ENCODE results near the gene HBB. TPM values are rescaled to one million over a fixed set of nuclear protein-coding genes. Genes with fewer than 3 reads are reported as not detected.

Gene HBB
- total RNA-seq, 1 experiment from 2014 or later: not detected

- no peak overlapping the region for H3T11ph ChIP-seq (ENCODE audit: low read length)
- H3K4ac ChIP-seq (ENCODE audit: low read depth, low read length): no peak overlapping the region
- no peaks in the 10 kb centered on the region for H3K79me2 ChIP-seq (ENCODE audit: insufficient read depth, low read length)
- H3K27me3 ChIP-seq (ENCODE audit: insufficient read depth, low read length): no peaks in the 10 kb centered on the region
- no peak overlapping the region for H2BK120ac ChIP-seq (ENCODE audit: low read depth, low read length, poor library complexity, severe bottlenecking)
- H2BK12ac ChIP-seq (ENCODE audit: insufficient read length, low read depth, low read length): no peak overlapping the region
- H4K91ac ChIP-seq (ENCODE audit: insufficient read length, low read depth, low read length): no peak overlapping the region
- H2BK5ac ChIP-seq (ENCODE audit: insufficient read length, low read length): no peak overlapping the region
- H4K20me1 ChIP-seq (ENCODE audit: control insufficient read depth, insufficient read depth, insufficient read length): no peaks in the 10 kb centered on the region
- H3K27me3 Mint-ChIP-seq (ENCODE audit: low read depth): peaks cover 6% of the 10 kb centered on the region
- H3K18ac ChIP-seq (ENCODE audit: insufficient read length, low read depth, low read length): no peak overlapping the region
- no peaks in the 10 kb centered on the region for H3K9me3 ChIP-seq (ENCODE audit: control insufficient read depth, low read depth, low read length)
- no peak overlapping the region for H3K14ac ChIP-seq (ENCODE audit: insufficient read depth, low read length)
- H2AFZ ChIP-seq (ENCODE audit: low read length): no peak overlapping the region
- no peak overlapping the region for H4K8ac ChIP-seq (replicated peaks; ENCODE audit: insufficient read length, low read depth, low read length)
- no peak overlapping the region for H3K27ac Mint-ChIP-seq
- H3K79me1 ChIP-seq (ENCODE audit: insufficient read depth, low read depth, low read length, poor library complexity, severe bottlenecking): no peaks in the 10 kb centered on the region
- no peak overlapping the region for H4K5ac ChIP-seq (ENCODE audit: insufficient read length, low read depth, low read length)
- H3K9ac ChIP-seq (ENCODE audit: extremely low read depth, insufficient read length, low read length): no peak overlapping the region
- H3K4me1 ChIP-seq (ENCODE audit: insufficient read depth, low read length): no peaks in the 10 kb centered on the region
- no peak overlapping the region for H3K56ac ChIP-seq (ENCODE audit: insufficient read length, low read depth, low read length)
- TF ChIP-seq, protein P1, sequence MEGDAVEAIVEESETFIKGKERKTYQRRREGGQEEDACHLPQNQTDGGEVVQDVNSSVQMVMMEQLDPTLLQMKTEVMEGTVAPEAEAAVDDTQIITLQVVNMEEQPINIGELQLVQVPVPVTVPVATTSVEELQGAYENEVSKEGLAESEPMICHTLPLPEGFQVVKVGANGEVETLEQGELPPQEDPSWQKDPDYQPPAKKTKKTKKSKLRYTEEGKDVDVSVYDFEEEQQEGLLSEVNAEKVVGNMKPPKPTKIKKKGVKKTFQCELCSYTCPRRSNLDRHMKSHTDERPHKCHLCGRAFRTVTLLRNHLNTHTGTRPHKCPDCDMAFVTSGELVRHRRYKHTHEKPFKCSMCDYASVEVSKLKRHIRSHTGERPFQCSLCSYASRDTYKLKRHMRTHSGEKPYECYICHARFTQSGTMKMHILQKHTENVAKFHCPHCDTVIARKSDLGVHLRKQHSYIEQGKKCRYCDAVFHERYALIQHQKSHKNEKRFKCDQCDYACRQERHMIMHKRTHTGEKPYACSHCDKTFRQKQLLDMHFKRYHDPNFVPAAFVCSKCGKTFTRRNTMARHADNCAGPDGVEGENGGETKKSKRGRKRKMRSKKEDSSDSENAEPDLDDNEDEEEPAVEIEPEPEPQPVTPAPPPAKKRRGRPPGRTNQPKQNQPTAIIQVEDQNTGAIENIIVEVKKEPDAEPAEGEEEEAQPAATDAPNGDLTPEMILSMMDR (conservative IDR thresholded peaks at IDR 0.05): no peak
- WGBS (ENCODE audit: extremely low coverage, insufficient read length, low lambda C conversion rate): no CpG with 5 or more reads among the region's 2 CpGs
- DNase-seq: no peak
- no peak overlapping the region for H2BK15ac ChIP-seq (ENCODE audit: low read depth, low read length)
- H2AK5ac ChIP-seq (ENCODE audit: insufficient read length, low read length): no peak overlapping the region
- no peaks in the 10 kb centered on the region for H3K23me2 ChIP-seq (ENCODE audit: insufficient read length, low read depth, low read length, poor library complexity, severe bottlenecking)
- H2BK20ac ChIP-seq (ENCODE audit: low read depth, low read length, poor library complexity, severe bottlenecking): no peak overlapping the region
- no peak overlapping the region for H3K27ac ChIP-seq (ENCODE audit: insufficient read length, low read depth, low read length)
- H3K23ac ChIP-seq (ENCODE audit: insufficient read length, low read depth, low read length): no peak overlapping the region
- no peak overlapping the region for H3K4me2 ChIP-seq (ENCODE audit: insufficient read depth, insufficient read length, low read length)
- H3K9me3 Mint-ChIP-seq: no peaks in the 10 kb centered on the region
- no peak overlapping the region for H3K4me3 Mint-ChIP-seq
- H3K36me3 Mint-ChIP-seq (ENCODE audit: insufficient read depth in 1 of 3, low read depth in 3 of 3): no peaks in the 10 kb centered on the region
- H3K4me1 Mint-ChIP-seq: no peaks in the 10 kb centered on the region
Observed at GRCh38 chr11:5238486-5238885, 11.6 kb upstream of the HBB start.

Data from H9 (cell line).